Bronchial smooth muscle cell (primary cell): ENCODE data around the gene NARS2. TPM values are rescaled to one million over a fixed set of nuclear protein-coding genes. Genes with fewer than 3 reads are reported as not detected.

Experiments
- total RNA-seq: library from RNA; depleted of rRNA; stranded (reverse); fragments of >200 nt; gene quantifications from 2 replicates; pipeline ENCODE4 v1.2.1, GENCODE V29; 2014

The NARS2 gene
- 10.9 and 15.4 TPM in 2 replicates for total RNA-seq

GRCh38 chr11:78574386-78575381, at the start of gene NARS2:
TSS of gene NARS2 (minus strand) at chr11:78574864. CDS start at chr11:78574488, 376 bp downstream.

GRCh38 chr11:78417175-78417887, 157.3 kb downstream of the NARS2 start, which contains the start of gene GAB2:
TSS of gene GAB2 (minus strand) at chr11:78417820. CDS start at chr11:78417720, 100 bp downstream.

Other genes starting within 250 kb of the NARS2 start
- 4.9 and 14.1 TPM in 2 replicates for gene GAB2, start 157.0 kb downstream of the NARS2 start, total RNA-seq